ENCODE data around the gene SDC4. TPM values are rescaled to one million over a fixed set of nuclear protein-coding genes. Genes with fewer than 3 reads are reported as not detected.

The SDC4 gene
- total RNA-seq, 4 donors from 2014 or later: 7.9 to 77.9 (median 48.4) TPM

DNA sequence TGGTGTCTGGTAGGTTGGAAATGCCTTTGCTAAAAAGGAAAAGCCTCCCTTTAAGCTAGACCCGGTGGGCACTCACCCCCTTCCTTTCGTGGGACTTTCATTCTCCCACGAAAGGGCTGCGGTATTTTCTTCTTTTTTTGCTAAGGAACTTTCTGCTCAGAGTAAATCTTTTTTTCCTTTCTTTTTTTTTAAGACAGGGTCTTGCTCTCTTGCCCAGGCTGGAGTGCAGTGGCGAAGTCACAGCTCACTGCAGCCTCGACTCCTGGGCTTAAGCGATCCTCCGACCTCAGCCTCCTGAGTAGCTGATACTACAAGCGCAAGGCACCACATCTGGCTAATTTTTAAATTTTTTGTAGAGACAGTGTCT, 25.9 kb upstream of the SDC4 start:
- Histone ChIP-seq H3K9me3 (no peaks in the 10 kb centered on the region), H3K27ac (peak overlapping the region; percentile 66 to 80), H3K36me3 (no peaks in the 10 kb centered on the region), H3K4me1 (no peaks in the 10 kb centered on the region), H3K4me3 (peak overlapping the region; percentile 36 to 42), H3K27me3 (no peaks in the 10 kb centered on the region)
- no peak for DNase-seq
- intact Hi-C loops (cut with DNase I; ENCODE audit: low total_unique reads): no loop called here
- TF ChIP-seq POLR2A (IDR thresholded peaks at IDR 0.05): no peak
- TF ChIP-seq, protein P1, sequence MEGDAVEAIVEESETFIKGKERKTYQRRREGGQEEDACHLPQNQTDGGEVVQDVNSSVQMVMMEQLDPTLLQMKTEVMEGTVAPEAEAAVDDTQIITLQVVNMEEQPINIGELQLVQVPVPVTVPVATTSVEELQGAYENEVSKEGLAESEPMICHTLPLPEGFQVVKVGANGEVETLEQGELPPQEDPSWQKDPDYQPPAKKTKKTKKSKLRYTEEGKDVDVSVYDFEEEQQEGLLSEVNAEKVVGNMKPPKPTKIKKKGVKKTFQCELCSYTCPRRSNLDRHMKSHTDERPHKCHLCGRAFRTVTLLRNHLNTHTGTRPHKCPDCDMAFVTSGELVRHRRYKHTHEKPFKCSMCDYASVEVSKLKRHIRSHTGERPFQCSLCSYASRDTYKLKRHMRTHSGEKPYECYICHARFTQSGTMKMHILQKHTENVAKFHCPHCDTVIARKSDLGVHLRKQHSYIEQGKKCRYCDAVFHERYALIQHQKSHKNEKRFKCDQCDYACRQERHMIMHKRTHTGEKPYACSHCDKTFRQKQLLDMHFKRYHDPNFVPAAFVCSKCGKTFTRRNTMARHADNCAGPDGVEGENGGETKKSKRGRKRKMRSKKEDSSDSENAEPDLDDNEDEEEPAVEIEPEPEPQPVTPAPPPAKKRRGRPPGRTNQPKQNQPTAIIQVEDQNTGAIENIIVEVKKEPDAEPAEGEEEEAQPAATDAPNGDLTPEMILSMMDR (IDR thresholded peaks at IDR 0.05): no peak

DNA sequence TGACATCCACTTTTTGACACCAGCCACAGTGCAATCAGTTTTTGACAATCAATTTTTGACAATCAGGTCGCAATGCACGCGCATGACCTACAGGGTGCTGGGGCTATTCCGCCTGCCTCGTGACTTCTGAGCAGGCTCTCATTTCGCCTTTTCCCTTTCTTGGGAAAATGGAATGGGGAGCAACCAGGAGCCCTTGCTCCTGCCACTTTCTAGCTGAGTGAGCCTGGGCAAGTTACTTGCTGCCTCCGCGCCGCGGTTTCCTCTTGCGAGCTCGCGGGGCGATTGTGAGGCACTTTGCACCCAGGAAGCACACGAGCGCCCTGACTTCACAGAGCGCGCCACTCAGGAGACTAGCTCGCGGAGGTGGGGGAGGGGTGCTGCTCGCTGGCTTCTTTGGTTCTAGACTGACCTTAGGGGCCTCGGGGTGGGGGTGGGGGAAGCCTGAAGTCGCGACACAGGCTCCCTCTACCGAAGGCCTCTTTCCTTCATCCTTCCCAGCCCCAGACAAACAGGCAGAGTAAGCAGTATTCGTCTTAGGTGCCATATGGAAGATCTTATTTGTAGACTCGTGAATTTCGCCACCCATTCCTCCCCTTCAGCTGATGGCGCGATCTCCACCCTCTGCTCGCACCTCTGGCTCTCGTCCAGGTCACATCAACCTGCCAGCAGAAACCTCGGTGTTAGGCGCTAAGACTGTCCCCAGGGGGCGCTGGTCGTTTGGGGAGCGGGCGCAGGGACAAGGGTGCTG, 25.3 kb upstream of the SDC4 start:
- H3K36me3 ChIP-seq: no peaks in the 10 kb centered on the region
- no peaks in the 10 kb centered on the region for H3K9me3 ChIP-seq
- peak overlapping the region; percentile 66 to 80 for H3K27ac ChIP-seq
- peak overlapping the region; percentile 36 to 42 for H3K4me3 ChIP-seq
- H3K27me3 ChIP-seq: no peaks in the 10 kb centered on the region
- intact Hi-C loops (cut with DNase I; ENCODE audit: low total_unique reads): no loop called here
- TF ChIP-seq POLR2A (IDR thresholded peaks at IDR 0.05): no peak
- TF ChIP-seq, protein P1 (IDR thresholded peaks at IDR 0.05): peak; percentile 84 to 93 (median 90)
- DNase-seq: peak; percentile 89
- H3K4me1 ChIP-seq: no peaks in the 10 kb centered on the region

DNA sequence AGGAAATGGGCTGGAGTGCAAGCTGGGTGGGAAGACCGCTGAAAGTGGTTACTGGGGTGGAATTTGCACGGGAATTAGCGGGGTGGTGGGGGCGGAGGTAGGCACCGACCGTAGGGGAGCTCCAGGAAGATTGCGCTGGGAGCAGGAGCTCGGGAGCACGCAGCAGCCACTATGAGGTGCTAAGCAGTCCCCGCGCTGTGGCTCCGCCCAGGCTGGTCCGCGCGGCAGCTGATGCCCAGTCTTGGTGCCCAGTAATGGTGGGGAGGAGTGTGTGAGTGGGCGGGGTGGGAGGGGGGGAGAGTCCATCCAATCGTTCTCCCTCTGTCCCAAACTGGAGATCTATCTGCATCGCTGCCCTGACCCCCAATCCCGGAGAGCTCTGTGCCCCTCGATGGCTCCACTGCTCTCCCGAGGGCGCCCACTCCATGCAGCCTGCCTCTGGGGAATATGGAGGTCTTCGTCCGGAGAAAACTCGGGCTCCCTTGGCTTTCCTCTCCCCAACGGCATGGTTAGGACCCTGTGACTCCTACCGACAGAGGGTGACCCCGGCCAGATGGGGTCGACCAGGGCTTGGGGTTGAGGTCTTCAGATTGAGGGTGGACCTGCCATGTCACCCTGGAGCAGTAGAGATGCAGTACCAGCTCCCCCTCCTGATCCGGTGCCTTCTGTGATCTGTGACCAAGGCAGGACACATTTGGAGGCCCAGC, 24.6 kb upstream of the SDC4 start:
- DNase-seq: peak in 1 of 2 donors; percentile 50
- H3K36me3 ChIP-seq: no peaks in the 10 kb centered on the region
- H3K4me3 ChIP-seq: peak overlapping the region; percentile 2 to 42
- no peaks in the 10 kb centered on the region for H3K4me1 ChIP-seq
- no peaks in the 10 kb centered on the region for H3K27me3 ChIP-seq
- intact Hi-C loops (cut with DNase I; ENCODE audit: low total_unique reads): no loop called here
- no peaks in the 10 kb centered on the region for H3K9me3 ChIP-seq
- TF ChIP-seq, protein P1 (IDR thresholded peaks at IDR 0.05): no peak
- no peak for TF ChIP-seq POLR2A (IDR thresholded peaks at IDR 0.05)
- peak overlapping the region; percentile 66 to 80 for H3K27ac ChIP-seq

DNA sequence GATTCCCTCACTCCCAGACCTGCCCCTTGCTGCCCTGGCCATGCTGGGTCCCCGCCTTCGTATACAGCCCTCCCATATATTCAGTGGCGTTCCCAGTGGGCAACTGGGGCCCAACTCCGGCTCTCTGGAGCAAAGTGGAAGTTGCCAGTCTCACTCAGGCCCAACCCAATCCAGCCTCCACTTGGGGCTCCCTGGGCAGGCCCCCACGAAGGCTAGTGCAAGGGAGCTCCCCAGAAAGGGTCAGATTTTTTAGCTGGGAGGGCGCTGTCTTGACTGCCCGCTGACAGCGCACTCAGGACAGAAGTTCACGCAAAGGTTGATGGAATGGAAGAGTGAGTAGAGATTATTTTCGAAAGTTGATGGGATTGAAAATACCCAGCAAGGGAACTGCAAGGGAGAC, 24.0 kb upstream of the SDC4 start:
- TF ChIP-seq, protein P1 (IDR thresholded peaks at IDR 0.05): no peak
- TF ChIP-seq POLR2A (IDR thresholded peaks at IDR 0.05): no peak
- H3K27me3 ChIP-seq: no peaks in the 10 kb centered on the region
- no peak for DNase-seq
- H3K36me3 ChIP-seq: no peaks in the 10 kb centered on the region
- H3K4me3 ChIP-seq: no peak overlapping the region
- H3K27ac ChIP-seq: peak overlapping the region in 1 of 2 donors; percentile 80
- no peaks in the 10 kb centered on the region for H3K4me1 ChIP-seq
- no peaks in the 10 kb centered on the region for H3K9me3 ChIP-seq
- intact Hi-C loops (cut with DNase I; ENCODE audit: low total_unique reads): no loop called here

DNA sequence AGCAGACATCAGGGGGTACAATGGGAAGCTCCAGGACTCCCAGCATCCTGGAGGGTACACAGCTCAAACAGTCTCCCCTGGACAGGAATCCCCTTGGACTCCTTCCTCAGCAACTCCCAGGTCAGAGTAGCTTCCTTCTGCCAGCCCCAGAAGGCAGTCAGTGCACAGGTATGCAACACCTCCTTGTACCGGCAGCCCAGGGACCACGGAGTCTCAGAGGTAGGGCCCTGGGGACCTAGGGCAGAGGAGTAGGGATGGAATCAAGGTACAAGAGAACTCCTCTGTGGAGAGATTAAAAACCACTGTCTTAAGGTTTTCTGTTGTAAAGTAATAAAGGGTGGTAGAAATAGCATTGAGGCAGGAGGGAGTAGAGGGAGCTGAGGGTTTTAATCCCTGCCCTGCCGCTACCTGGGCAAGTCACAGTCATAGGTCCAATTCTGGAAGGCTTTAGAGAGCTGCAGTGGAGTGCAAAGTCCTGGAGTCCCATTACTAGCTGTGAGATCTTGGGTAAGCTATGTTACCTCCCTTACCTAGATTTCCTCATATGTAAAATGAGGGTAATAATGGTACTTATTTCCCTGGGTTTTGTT, 22.4 kb upstream of the SDC4 start:
- H3K4me3 ChIP-seq: no peak overlapping the region
- no peaks in the 10 kb centered on the region for H3K27me3 ChIP-seq
- H3K36me3 ChIP-seq: no peaks in the 10 kb centered on the region
- no peak for DNase-seq
- intact Hi-C loops (cut with DNase I; ENCODE audit: low total_unique reads): no loop called here
- H3K27ac ChIP-seq: no peak overlapping the region
- no peaks in the 10 kb centered on the region for H3K4me1 ChIP-seq
- no peaks in the 10 kb centered on the region for H3K9me3 ChIP-seq
- TF ChIP-seq, protein P1 (IDR thresholded peaks at IDR 0.05): no peak
- TF ChIP-seq POLR2A (IDR thresholded peaks at IDR 0.05): no peak

Data from uterus (tissue), 4 donors.